ENCODE results near the gene TAPT1. TPM values are rescaled to one million over a fixed set of nuclear protein-coding genes. Genes with fewer than 3 reads are reported as not detected.

Gene TAPT1
- total RNA-seq, 1 experiment from 2014 or later, result 11.1 TPM

DNA sequence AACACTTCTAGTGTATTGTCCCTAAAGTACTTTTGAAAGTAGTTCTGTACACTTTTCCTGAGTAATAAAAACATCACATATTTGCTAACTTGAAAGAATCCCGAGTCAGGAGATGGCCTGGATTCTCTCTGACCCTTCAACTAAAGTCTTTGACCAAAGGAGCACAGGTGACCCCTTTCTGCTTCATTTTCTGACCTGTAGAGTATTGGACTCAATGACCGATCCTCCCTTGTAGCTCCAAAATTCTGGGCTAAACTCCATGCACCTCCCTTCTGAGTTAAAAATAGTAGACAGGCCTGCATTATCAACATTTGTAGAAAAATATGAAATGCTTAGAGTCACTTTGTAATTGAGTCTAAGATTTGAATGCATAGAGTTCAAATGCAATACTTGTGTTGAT, 4.0 kb upstream of the TAPT1 start:
- TF ChIP-seq, protein P1, sequence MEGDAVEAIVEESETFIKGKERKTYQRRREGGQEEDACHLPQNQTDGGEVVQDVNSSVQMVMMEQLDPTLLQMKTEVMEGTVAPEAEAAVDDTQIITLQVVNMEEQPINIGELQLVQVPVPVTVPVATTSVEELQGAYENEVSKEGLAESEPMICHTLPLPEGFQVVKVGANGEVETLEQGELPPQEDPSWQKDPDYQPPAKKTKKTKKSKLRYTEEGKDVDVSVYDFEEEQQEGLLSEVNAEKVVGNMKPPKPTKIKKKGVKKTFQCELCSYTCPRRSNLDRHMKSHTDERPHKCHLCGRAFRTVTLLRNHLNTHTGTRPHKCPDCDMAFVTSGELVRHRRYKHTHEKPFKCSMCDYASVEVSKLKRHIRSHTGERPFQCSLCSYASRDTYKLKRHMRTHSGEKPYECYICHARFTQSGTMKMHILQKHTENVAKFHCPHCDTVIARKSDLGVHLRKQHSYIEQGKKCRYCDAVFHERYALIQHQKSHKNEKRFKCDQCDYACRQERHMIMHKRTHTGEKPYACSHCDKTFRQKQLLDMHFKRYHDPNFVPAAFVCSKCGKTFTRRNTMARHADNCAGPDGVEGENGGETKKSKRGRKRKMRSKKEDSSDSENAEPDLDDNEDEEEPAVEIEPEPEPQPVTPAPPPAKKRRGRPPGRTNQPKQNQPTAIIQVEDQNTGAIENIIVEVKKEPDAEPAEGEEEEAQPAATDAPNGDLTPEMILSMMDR (conservative IDR thresholded peaks at IDR 0.05), result no peak
- no peak overlapping the region for H3K18ac ChIP-seq (ENCODE audit: insufficient read length, low read depth, low read length)
- H2BK5ac ChIP-seq (ENCODE audit: insufficient read length, low read length), result no peak overlapping the region
- Mint-ChIP-seq H3K36me3 (ENCODE audit: insufficient read depth in 1 of 3, low read depth in 3 of 3) (peaks cover 0 to 2% (median 0%) of the 10 kb centered on the region in 3 experiments; a peak in 1 of 7 replicates), H3K9me3 (no peaks in the 10 kb centered on the region), H3K27ac (no peak overlapping the region), H3K4me1 (peaks cover 19 to 29% of the 10 kb centered on the region in 2 experiments), H3K27me3 (ENCODE audit: low read depth) (no peaks in the 10 kb centered on the region), H3K4me3 (no peak overlapping the region)
- no peak for DNase-seq
- no peak overlapping the region for H2BK15ac ChIP-seq (ENCODE audit: low read depth, low read length)
- H3K4ac ChIP-seq (ENCODE audit: low read depth, low read length), result no peak overlapping the region
- H2BK12ac ChIP-seq (ENCODE audit: insufficient read length, low read depth, low read length), result no peak overlapping the region
- H3K56ac ChIP-seq (ENCODE audit: insufficient read length, low read depth, low read length), result no peak overlapping the region
- no peak overlapping the region for H3K14ac ChIP-seq (ENCODE audit: insufficient read depth, low read length)
- H4K5ac ChIP-seq (ENCODE audit: insufficient read length, low read depth, low read length), result no peak overlapping the region
- no peaks in the 10 kb centered on the region; the same call in 1 of the 2 replicates for H3K4me1 ChIP-seq (ENCODE audit: insufficient read depth, low read length)
- H3K23me2 ChIP-seq (ENCODE audit: insufficient read length, low read depth, low read length, poor library complexity, severe bottlenecking), result peaks cover 10% of the 10 kb centered on the region
- H3K27ac ChIP-seq (ENCODE audit: insufficient read length, low read depth, low read length), result no peak overlapping the region
- H3K4me2 ChIP-seq (ENCODE audit: insufficient read depth, insufficient read length, low read length), result no peak overlapping the region
- H2AFZ ChIP-seq (ENCODE audit: low read length), result no peak overlapping the region
- no peaks in the 10 kb centered on the region for H3K79me1 ChIP-seq (ENCODE audit: insufficient read depth, low read depth, low read length, poor library complexity, severe bottlenecking)
- H3K27me3 ChIP-seq (ENCODE audit: insufficient read depth, low read length), result no peaks in the 10 kb centered on the region
- H2BK20ac ChIP-seq (ENCODE audit: low read depth, low read length, poor library complexity, severe bottlenecking), result no peak overlapping the region
- no peak overlapping the region for H4K8ac ChIP-seq (replicated peaks; ENCODE audit: insufficient read length, low read depth, low read length)
- no peaks in the 10 kb centered on the region for H4K20me1 ChIP-seq (ENCODE audit: control insufficient read depth, insufficient read depth, insufficient read length)
- no peak overlapping the region for H3K23ac ChIP-seq (ENCODE audit: insufficient read length, low read depth, low read length)
- H3T11ph ChIP-seq (ENCODE audit: low read length), result no peak overlapping the region
- no peaks in the 10 kb centered on the region for H3K9me3 ChIP-seq (ENCODE audit: control insufficient read depth, low read depth, low read length)
- no peak overlapping the region for H4K91ac ChIP-seq (ENCODE audit: insufficient read length, low read depth, low read length)
- no peak overlapping the region for H2AK5ac ChIP-seq (ENCODE audit: insufficient read length, low read length)
- WGBS (ENCODE audit: extremely low coverage, insufficient read length, low lambda C conversion rate), result no CpG with 5 or more reads among the region's 2 CpGs
- H2BK120ac ChIP-seq (ENCODE audit: low read depth, low read length, poor library complexity, severe bottlenecking), result no peak overlapping the region
- no peaks in the 10 kb centered on the region for H3K79me2 ChIP-seq (ENCODE audit: insufficient read depth, low read length)
- H3K9ac ChIP-seq (ENCODE audit: extremely low read depth, insufficient read length, low read length), result no peak overlapping the region
